Measurements from ENCODE around the gene IRF2BPL. TPM values are rescaled to one million over a fixed set of nuclear protein-coding genes. Genes with fewer than 3 reads are reported as not detected.

IRF2BPL gene
- total RNA-seq, 4 donors from 2014 or later, result 58.6 to 105 (median 98.4) TPM

- H3K9me3 ChIP-seq, result peaks cover 0 to 7% (median 2%) of the 10 kb centered on the region in 4 donors
- 22% methylated on average over 8 of the region's 11 CpGs for WGBS
- TF ChIP-seq POLR2AphosphoS5 (IDR thresholded peaks at IDR 0.05), result peak; percentile 10 to 18
- TF ChIP-seq, protein P1, sequence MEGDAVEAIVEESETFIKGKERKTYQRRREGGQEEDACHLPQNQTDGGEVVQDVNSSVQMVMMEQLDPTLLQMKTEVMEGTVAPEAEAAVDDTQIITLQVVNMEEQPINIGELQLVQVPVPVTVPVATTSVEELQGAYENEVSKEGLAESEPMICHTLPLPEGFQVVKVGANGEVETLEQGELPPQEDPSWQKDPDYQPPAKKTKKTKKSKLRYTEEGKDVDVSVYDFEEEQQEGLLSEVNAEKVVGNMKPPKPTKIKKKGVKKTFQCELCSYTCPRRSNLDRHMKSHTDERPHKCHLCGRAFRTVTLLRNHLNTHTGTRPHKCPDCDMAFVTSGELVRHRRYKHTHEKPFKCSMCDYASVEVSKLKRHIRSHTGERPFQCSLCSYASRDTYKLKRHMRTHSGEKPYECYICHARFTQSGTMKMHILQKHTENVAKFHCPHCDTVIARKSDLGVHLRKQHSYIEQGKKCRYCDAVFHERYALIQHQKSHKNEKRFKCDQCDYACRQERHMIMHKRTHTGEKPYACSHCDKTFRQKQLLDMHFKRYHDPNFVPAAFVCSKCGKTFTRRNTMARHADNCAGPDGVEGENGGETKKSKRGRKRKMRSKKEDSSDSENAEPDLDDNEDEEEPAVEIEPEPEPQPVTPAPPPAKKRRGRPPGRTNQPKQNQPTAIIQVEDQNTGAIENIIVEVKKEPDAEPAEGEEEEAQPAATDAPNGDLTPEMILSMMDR (IDR thresholded peaks at IDR 0.05), result no peak
- DNase-seq (ENCODE audit: extremely low spot score), result no peak
- H3K4me1 ChIP-seq, result peaks cover 23 to 47% (median 41%) of the 10 kb centered on the region in 4 donors
- no peak overlapping the region for H3K4me3 ChIP-seq
- intact Hi-C loops (cut with DNase I), result no loop called here
- H3K27ac ChIP-seq (replicated peaks in 1 of 4), result peak overlapping the region; percentile 56 to 79 (median 73)
- no peaks in the 10 kb centered on the region for H3K36me3 ChIP-seq
- H3K27me3 ChIP-seq, result no peaks in the 10 kb centered on the region
These were observed 22.6 kb upstream of the IRF2BPL start for GRCh38 chr14:77051116-77051515.

DNA sequence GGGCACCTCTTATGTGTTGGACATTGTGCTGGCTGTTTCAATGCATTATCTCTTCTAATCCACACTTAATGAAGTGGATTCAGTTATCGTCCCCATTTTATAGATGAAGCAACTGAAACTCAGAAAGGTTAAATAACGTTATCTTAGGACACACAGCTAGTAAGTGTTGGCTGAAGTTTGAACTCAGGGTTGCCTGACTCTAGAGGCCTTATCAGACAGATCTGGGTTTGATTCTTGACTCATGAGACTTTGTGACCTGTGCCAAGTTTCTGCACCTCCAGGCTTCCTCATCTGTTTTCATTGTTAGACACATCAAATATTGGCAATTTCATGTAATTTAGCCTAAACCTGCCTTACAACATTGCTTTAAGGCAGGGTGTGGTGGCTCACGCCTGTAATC lies 18.2 kb upstream of the IRF2BPL start:
- Histone ChIP-seq H3K9me3 (no peaks in the 10 kb centered on the region), H3K4me1 (peaks cover 60 to 72% (median 68%) of the 10 kb centered on the region in 4 donors), H3K27ac (replicated peaks in 1 of 4) (no peak overlapping the region), H3K27me3 (no peaks in the 10 kb centered on the region), H3K36me3 (no peaks in the 10 kb centered on the region), H3K4me3 (no peak overlapping the region)
- no peak for DNase-seq (ENCODE audit: extremely low spot score)
- TF ChIP-seq, protein P1 (IDR thresholded peaks at IDR 0.05), result no peak
- TF ChIP-seq EP300 (IDR thresholded peaks at IDR 0.05) (no peak), POLR2A (IDR thresholded peaks at IDR 0.05; ENCODE audit: low read depth) (no peak), POLR2AphosphoS5 (IDR thresholded peaks at IDR 0.05) (no peak)
- 78% methylated on average over 3 of the region's 3 CpGs for WGBS
- intact Hi-C loops (cut with DNase I), result no loop called here

GRCh38 chr14:77045238-77046162 lies 17.0 kb upstream of the IRF2BPL start:
- Histone ChIP-seq H3K27ac (replicated peaks in 1 of 4) (peak overlapping the region; percentile 93 to 100 (median 98)), H3K27me3 (no peaks in the 10 kb centered on the region), H3K9me3 (no peaks in the 10 kb centered on the region), H3K4me3 (no peak overlapping the region), H3K36me3 (no peaks in the 10 kb centered on the region), H3K4me1 (peaks cover 65 to 72% (median 68%) of the 10 kb centered on the region in 4 donors)
- no peak for DNase-seq (ENCODE audit: extremely low spot score)
- 61% methylated on average over 9 of the region's 9 CpGs for WGBS
- TF ChIP-seq POLR2AphosphoS5 (IDR thresholded peaks at IDR 0.05) (no peak), EP300 (IDR thresholded peaks at IDR 0.05) (no peak), POLR2A (IDR thresholded peaks at IDR 0.05; ENCODE audit: low read depth) (no peak)
- TF ChIP-seq, protein P1 (IDR thresholded peaks at IDR 0.05), result no peak
- intact Hi-C loops (cut with DNase I), result loop anchor here (2.0 kb wide), 1 partner anchor 127 kb away; no protein-coding TSS in a partner anchor

GRCh38 chr14:77044783-77045237 lies 16.3 kb upstream of the IRF2BPL start:
- H3K4me3 ChIP-seq, result no peak overlapping the region
- H3K4me1 ChIP-seq, result peaks cover 67 to 74% (median 71%) of the 10 kb centered on the region in 4 donors
- H3K27me3 ChIP-seq, result no peaks in the 10 kb centered on the region
- DNase-seq (ENCODE audit: extremely low spot score), result no peak
- no peak for TF ChIP-seq POLR2A (IDR thresholded peaks at IDR 0.05; ENCODE audit: low read depth)
- TF ChIP-seq POLR2AphosphoS5 (IDR thresholded peaks at IDR 0.05), result peak; percentile 66 to 87
- no peak for TF ChIP-seq EP300 (IDR thresholded peaks at IDR 0.05)
- no peaks in the 10 kb centered on the region for H3K36me3 ChIP-seq
- intact Hi-C loops (cut with DNase I), result loop anchor here (2.0 kb wide), 1 partner anchor 126 kb away; no protein-coding TSS in a partner anchor
- no peaks in the 10 kb centered on the region for H3K9me3 ChIP-seq
- H3K27ac ChIP-seq (replicated peaks in 1 of 4), result peak overlapping the region; percentile 93 to 100 (median 98)
- WGBS, result 27% methylated on average over 2 of the region's 2 CpGs

DNA sequence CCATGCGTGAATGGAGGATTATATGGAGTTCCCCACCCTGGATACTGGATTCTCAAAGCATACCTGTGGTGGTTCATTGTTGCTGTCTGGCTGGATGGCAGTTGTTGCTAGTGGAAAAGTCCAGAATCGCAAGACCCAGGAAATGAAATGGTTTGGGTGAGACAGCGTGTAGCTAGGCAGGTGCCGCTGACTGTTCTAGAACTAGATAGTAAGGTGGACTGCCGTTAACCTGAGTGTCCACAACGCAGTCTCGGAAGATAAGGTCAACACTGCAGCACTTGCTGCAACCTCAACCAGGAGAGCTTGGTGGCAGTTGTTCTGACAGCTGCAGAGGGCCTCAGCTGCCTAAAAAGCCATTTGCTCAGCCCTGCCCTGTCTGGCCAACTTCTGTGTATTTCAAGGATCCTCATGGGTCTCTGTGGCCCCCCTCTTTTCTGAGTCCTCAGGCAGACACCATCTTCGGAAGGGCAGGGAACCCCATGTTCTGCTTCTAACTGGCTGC lies 15.5 kb upstream of the IRF2BPL start:
- intact Hi-C loops (cut with DNase I), result loop anchor here (2.0 kb wide), 1 partner anchor 125 kb away; no protein-coding TSS in a partner anchor
- no peak for DNase-seq (ENCODE audit: extremely low spot score)
- Histone ChIP-seq H3K9me3 (no peaks in the 10 kb centered on the region), H3K27me3 (no peaks in the 10 kb centered on the region), H3K4me1 (peaks cover 75 to 81% (median 79%) of the 10 kb centered on the region in 4 donors), H3K27ac (replicated peaks in 1 of 4) (peak overlapping the region; percentile 93 to 100 (median 98)), H3K36me3 (no peaks in the 10 kb centered on the region), H3K4me3 (no peak overlapping the region)
- no peak for TF ChIP-seq EP300 (IDR thresholded peaks at IDR 0.05)
- TF ChIP-seq POLR2AphosphoS5 (IDR thresholded peaks at IDR 0.05), result no peak
- TF ChIP-seq, protein P1 (IDR thresholded peaks at IDR 0.05), result no peak
- no peak for TF ChIP-seq POLR2A (IDR thresholded peaks at IDR 0.05; ENCODE audit: low read depth)
- 75% methylated on average over 8 of the region's 8 CpGs for WGBS
